ENCODE results near the gene PARD3B. TPM values are rescaled to one million over a fixed set of nuclear protein-coding genes. Genes with fewer than 3 reads are reported as not detected.

PARD3B gene
- total RNA-seq, 1 experiment from 2014 or later = 7.6 TPM

- TF ChIP-seq CTCF (conservative IDR thresholded peaks at IDR 0.05) = no peak
- no peak for TF ChIP-seq EZH2 (IDR thresholded peaks at IDR 0.05; ENCODE audit: low read depth)
- Histone ChIP-seq H3K4me2 (no peak overlapping the region), H4K20me1 (ENCODE audit: insufficient read depth) (no peaks in the 10 kb centered on the region), H3K4me1 (replicated peaks; ENCODE audit: insufficient read depth) (no peaks in the 10 kb centered on the region), H3K27me3 (ENCODE audit: insufficient read depth, low read depth) (no peaks in the 10 kb centered on the region), H3F3A (ENCODE audit: insufficient read depth, low read depth) (no peaks in the 10 kb centered on the region), H3K9me2 (ENCODE audit: insufficient read depth) (no peaks in the 10 kb centered on the region), H3K36me3 (ENCODE audit: low read depth) (no peaks in the 10 kb centered on the region), H3K4me3 (no peak overlapping the region), H2AFZ (no peak overlapping the region), H3K79me2 (ENCODE audit: low read depth) (no peaks in the 10 kb centered on the region), H3K27ac (no peak overlapping the region), H3K9me3 (ENCODE audit: insufficient read depth, low read depth) (no peaks in the 10 kb centered on the region)
- ChIA-PET POLR2A (ENCODE audit: unreplicated experiment) (no interaction called here), CTCF (no interaction called here)
- DNase-seq = no peak
- intact Hi-C loops (cut with micrococcal nuclease; ENCODE audit: unreplicated experiment) = no loop called here
- BruUV-seq (replicated peaks) = no TSS peak
Measured at GRCh38 chr2:204931562-204931961, 386.3 kb downstream of the PARD3B start.

GRCh38 chr2:204933735-204934374 lies 388.6 kb downstream of the PARD3B start:
- TF ChIP-seq CTCF (conservative IDR thresholded peaks at IDR 0.05) (no peak), EZH2 (IDR thresholded peaks at IDR 0.05; ENCODE audit: low read depth) (no peak)
- H3K9me2 ChIP-seq (ENCODE audit: insufficient read depth) = no peaks in the 10 kb centered on the region
- H3K9me3 ChIP-seq (ENCODE audit: insufficient read depth, low read depth) = no peaks in the 10 kb centered on the region
- H2AFZ ChIP-seq = no peak overlapping the region
- H3K79me2 ChIP-seq (ENCODE audit: low read depth) = no peaks in the 10 kb centered on the region
- POLR2A ChIA-PET (ENCODE audit: unreplicated experiment) = interaction anchor here (0.6 kb wide), 1 partner anchor 14 kb away, joined by 9 read pairs; no protein-coding TSS in a partner anchor
- no TSS peak for BruUV-seq (replicated peaks)
- H3K4me1 ChIP-seq (replicated peaks; ENCODE audit: insufficient read depth) = no peaks in the 10 kb centered on the region
- no peaks in the 10 kb centered on the region for H3K27me3 ChIP-seq (ENCODE audit: insufficient read depth, low read depth)
- intact Hi-C loops (cut with micrococcal nuclease; ENCODE audit: unreplicated experiment) = no loop called here
- no peaks in the 10 kb centered on the region for H3K36me3 ChIP-seq (ENCODE audit: low read depth)
- DNase-seq = no peak
- no peak overlapping the region for H3K27ac ChIP-seq
- no peaks in the 10 kb centered on the region for H4K20me1 ChIP-seq (ENCODE audit: insufficient read depth)
- CTCF ChIA-PET = no interaction called here
- H3K4me2 ChIP-seq = no peak overlapping the region
- no peak overlapping the region for H3K4me3 ChIP-seq
- H3F3A ChIP-seq (ENCODE audit: insufficient read depth, low read depth) = no peaks in the 10 kb centered on the region

DNA sequence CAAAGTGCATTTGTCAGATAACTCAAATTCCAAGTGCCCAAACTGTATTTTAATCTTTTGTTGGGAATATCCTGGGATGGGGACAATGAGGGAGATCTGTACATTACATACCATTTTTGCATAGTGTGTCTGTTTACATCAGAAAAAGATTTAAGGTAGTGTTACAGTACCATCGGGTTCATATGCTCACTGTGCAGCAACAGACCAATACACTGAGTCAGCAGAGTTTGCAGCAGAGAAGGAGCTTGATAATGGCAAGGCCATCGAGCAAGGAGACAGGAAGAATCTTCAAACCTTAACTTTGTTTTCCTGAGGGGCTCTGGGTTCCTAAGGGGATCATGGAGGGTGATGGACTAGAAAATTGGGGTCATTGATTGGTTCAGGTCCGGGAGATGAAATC lies 399.7 kb downstream of the PARD3B start:
- no TSS peak for BruUV-seq (replicated peaks)
- Histone ChIP-seq H3K79me2 (ENCODE audit: low read depth) (no peaks in the 10 kb centered on the region), H4K20me1 (ENCODE audit: insufficient read depth) (no peaks in the 10 kb centered on the region), H3F3A (ENCODE audit: insufficient read depth, low read depth) (no peaks in the 10 kb centered on the region; the same call in 1 of the 2 replicates), H3K9me2 (ENCODE audit: insufficient read depth) (no peaks in the 10 kb centered on the region), H3K27me3 (ENCODE audit: insufficient read depth, low read depth) (no peaks in the 10 kb centered on the region), H2AFZ (no peak overlapping the region), H3K27ac (no peak overlapping the region), H3K36me3 (ENCODE audit: low read depth) (no peaks in the 10 kb centered on the region), H3K9me3 (ENCODE audit: insufficient read depth, low read depth) (no peaks in the 10 kb centered on the region), H3K4me1 (replicated peaks; ENCODE audit: insufficient read depth) (peaks cover 10% of the 10 kb centered on the region), H3K4me3 (no peak overlapping the region), H3K4me2 (no peak overlapping the region)
- no peak for DNase-seq
- POLR2A ChIA-PET (ENCODE audit: unreplicated experiment) = no interaction called here
- CTCF ChIA-PET = no interaction called here
- TF ChIP-seq EZH2 (IDR thresholded peaks at IDR 0.05; ENCODE audit: low read depth) (no peak), CTCF (conservative IDR thresholded peaks at IDR 0.05) (no peak)
- intact Hi-C loops (cut with micrococcal nuclease; ENCODE audit: unreplicated experiment) = no loop called here

Measured in PC-9 (cell line).